ENCODE measurements around the gene IL37.

Gene IL37

DNA sequence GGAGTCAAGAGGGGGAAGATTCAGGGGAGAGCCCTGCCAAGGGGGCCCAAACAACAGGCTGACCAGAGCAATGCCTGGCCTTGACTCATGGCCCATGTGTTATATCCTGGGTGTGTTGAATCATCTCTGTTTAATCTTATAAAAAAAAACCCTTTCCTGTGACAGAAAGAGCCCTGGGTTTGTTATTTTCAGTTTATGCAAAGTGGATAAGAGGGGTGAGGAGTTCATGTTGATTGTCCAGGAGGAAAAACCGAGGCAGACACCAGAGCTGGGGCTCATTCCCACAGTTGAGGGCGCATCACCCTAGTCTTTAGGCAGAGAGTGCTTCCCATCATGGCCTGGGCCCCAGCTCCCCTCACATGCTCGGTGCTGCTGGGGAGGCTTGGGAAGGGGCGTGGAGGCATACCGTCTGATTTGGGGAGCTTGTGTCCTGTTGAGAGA lies 30.9 kb upstream of the IL37 start:
- H3K27ac ChIP-seq, result peak overlapping the region; percentile 99
- DNase-seq, result peak; percentile 86
- no peak overlapping the region for H3K4me3 ChIP-seq (ENCODE audit: low read depth, low read length)
- in situ Hi-C loops (cut with HindIII; ENCODE audit: low pct_ligation_motif_present, low sequenced_read_pairs), result no loop called here
- no peaks in the 10 kb centered on the region for H3K36me3 ChIP-seq (replicated peaks)
- no peaks in the 10 kb centered on the region for H3K27me3 ChIP-seq (replicated peaks)
- TF ChIP-seq, protein P1, sequence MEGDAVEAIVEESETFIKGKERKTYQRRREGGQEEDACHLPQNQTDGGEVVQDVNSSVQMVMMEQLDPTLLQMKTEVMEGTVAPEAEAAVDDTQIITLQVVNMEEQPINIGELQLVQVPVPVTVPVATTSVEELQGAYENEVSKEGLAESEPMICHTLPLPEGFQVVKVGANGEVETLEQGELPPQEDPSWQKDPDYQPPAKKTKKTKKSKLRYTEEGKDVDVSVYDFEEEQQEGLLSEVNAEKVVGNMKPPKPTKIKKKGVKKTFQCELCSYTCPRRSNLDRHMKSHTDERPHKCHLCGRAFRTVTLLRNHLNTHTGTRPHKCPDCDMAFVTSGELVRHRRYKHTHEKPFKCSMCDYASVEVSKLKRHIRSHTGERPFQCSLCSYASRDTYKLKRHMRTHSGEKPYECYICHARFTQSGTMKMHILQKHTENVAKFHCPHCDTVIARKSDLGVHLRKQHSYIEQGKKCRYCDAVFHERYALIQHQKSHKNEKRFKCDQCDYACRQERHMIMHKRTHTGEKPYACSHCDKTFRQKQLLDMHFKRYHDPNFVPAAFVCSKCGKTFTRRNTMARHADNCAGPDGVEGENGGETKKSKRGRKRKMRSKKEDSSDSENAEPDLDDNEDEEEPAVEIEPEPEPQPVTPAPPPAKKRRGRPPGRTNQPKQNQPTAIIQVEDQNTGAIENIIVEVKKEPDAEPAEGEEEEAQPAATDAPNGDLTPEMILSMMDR (IDR thresholded peaks at IDR 0.05; ENCODE audit: low read depth, low read length, missing control alignments), result no peak

DNA sequence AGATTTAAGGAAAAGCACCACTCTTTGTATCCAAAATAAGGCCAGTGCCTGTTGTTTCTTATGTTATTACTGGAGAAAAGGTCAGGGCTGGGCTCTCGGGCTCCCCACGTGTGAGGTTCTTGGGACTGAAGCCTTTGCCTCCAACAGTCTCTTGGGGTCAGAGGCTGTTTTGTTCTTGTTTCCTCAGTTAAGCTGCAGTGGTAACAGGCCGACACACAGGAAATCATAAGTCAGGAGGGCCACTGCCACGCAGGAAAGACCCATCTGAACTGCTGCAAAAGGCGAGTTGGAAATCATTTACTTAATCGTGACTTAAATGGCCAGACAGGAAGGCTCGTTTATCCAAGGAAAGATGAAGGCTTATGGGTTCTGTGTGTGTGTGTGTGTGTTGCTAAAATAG lies 30.3 kb upstream of the IL37 start:
- peak; percentile 45 for DNase-seq
- Histone ChIP-seq H3K27me3 (replicated peaks) (no peaks in the 10 kb centered on the region), H3K36me3 (replicated peaks) (no peaks in the 10 kb centered on the region), H3K27ac (peak overlapping the region; percentile 99), H3K4me3 (ENCODE audit: low read depth, low read length) (no peak overlapping the region)
- TF ChIP-seq, protein P1 (IDR thresholded peaks at IDR 0.05; ENCODE audit: low read depth, low read length, missing control alignments), result peak; percentile 1
- in situ Hi-C loops (cut with HindIII; ENCODE audit: low pct_ligation_motif_present, low sequenced_read_pairs), result no loop called here

DNA sequence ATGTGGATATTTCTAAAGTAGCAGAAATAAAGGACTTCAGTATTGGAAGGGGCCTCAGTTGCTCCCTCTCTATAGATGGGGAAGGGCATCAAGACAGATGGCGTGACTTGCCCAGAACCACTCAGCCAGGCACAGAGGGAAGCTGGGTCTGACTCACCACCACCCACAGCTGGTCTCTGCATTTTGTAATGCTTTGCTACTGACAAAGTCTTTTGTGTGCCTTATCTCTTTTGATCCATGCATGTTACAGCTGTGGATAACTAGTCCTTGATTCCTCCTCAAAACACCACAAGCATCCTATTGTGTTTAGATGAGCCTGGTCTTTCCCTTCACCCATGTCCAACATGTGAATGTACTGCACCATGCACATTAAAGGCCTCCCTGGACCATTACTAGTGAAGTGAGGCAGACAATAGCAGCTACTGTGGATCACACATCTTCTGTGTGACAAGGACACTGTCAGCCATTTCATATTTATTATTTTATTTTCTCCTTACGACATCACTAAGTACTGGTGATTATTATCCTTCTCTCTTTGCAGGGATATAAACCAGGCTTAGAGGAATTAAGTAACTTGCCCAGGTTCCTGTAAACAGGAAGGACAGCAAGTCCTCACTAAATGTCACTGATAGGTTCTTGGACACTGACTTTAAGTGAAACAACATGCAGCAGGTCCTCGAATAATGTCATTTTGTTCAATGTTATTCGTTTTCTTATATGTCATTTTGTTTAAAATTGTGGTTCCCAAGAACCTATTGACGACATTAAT lies 29.6 kb upstream of the IL37 start:
- DNase-seq, result peak; percentile 98
- TF ChIP-seq, protein P1 (IDR thresholded peaks at IDR 0.05; ENCODE audit: low read depth, low read length, missing control alignments), result no peak
- H3K27ac ChIP-seq, result peak overlapping the region; percentile 99
- no peaks in the 10 kb centered on the region for H3K36me3 ChIP-seq (replicated peaks)
- in situ Hi-C loops (cut with HindIII; ENCODE audit: low pct_ligation_motif_present, low sequenced_read_pairs), result no loop called here
- H3K27me3 ChIP-seq (replicated peaks), result no peaks in the 10 kb centered on the region
- H3K4me3 ChIP-seq (ENCODE audit: low read depth, low read length), result no peak overlapping the region

DNA sequence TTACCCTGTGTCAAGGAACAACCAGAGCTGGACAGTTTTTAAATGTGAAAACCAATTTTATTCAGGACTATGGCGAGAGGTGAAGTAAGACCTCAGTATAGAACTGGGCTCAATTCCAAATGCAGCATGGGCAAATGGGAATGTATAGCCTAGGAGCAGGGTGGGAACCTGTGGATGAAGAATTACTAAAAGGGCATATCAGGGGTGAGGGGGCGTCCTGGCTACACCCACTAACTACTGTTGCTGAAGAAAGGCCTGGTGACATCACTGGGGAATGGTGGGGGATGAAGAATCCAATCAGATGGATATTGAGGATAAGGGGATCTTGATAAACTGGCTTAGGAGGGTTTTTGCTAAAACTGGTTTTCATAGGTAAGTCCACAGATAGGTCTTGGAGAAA lies 27.3 kb upstream of the IL37 start:
- TF ChIP-seq, protein P1 (IDR thresholded peaks at IDR 0.05; ENCODE audit: low read depth, low read length, missing control alignments), result no peak

DNA sequence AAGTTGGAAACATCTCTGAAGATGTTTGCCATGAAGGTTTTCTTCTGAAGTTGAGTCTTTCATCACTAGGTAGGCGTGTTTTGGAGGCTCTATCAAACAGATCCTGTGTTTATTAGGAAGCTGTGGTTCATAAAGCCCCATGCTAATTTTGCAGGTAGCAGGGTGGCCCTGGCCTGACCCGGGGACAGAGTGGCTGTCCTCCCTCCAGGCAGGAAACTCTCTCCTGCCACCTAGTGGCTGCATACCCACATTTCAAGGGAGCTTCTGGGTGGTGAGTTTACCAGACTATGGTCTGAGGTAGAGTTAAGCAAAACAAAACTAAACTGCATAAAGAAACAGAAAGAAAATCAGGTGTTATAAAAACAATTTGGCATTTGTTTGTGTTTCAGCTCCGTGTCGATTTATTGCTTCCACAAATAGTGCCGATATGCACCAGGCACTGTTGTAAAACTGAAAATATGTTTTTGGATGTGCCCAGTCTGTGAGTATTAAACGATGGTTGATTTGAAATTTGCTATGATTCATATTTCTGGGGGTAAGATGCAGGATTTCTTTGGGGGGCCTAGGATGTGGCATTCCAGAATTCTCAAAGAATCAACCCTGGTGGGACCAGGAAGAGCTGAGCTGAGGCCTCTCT lies 26.0 kb upstream of the IL37 start:
- Histone ChIP-seq H3K4me3 (ENCODE audit: low read depth, low read length) (no peak overlapping the region), H3K36me3 (replicated peaks) (no peaks in the 10 kb centered on the region), H3K27ac (no peak overlapping the region), H3K27me3 (replicated peaks) (no peaks in the 10 kb centered on the region)
- TF ChIP-seq, protein P1 (IDR thresholded peaks at IDR 0.05; ENCODE audit: low read depth, low read length, missing control alignments), result peak; percentile 83
- in situ Hi-C loops (cut with HindIII; ENCODE audit: low pct_ligation_motif_present, low sequenced_read_pairs), result no loop called here
- DNase-seq, result peak; percentile 15

More for the DNA sequence above, 27.3 kb upstream of the IL37 start:
- H3K36me3 ChIP-seq (replicated peaks), result no peaks in the 10 kb centered on the region
- no peak overlapping the region for H3K4me3 ChIP-seq (ENCODE audit: low read depth, low read length)
- no peaks in the 10 kb centered on the region for H3K27me3 ChIP-seq (replicated peaks)
- no peak overlapping the region for H3K27ac ChIP-seq
- DNase-seq, result no peak
- in situ Hi-C loops (cut with HindIII; ENCODE audit: low pct_ligation_motif_present, low sequenced_read_pairs), result no loop called here
